Measurements from ENCODE around the gene LHFPL5.
A peak's percentile ranks its signal among the peaks of the same experiment; 100 is the strongest.

LHFPL5 gene

DNA sequence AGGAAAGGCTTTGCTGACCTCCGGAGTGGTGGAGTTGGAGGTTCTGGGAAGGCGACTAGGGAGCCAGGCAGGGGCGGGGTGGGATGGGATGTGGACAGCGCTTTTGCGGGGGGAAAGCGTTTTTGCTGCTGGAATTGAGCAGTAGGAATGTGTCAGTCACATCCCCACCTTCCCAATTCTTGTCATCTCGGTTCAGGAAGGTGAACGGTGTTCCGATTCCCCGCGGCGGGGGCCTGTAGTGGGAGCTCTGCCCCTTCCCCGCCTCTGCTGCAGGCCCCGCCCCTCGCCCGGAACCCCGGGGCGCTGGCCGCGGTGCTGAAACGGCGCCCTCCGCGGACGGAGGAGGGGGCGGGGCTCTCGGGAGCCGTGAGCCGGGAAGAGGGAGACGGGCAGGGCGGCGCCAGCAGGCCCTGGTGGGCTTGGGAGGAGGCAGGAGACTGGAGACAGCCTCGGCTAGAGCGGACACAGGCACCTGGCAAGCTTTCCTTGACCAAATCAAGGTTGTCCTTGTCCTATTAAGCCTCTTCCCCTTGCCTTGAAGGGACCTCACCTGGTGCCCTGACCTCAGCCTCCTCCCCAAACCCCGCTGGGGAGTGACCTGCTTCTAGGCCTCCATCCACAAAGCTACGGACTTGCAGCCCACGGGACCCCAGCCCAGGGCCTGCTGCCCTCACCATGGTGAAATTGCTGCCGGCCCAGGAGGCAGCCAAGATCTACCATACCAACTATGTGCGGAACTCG is at the start of gene LHFPL5:
TSS of gene LHFPL5 (plus strand) at position 357 of the 741 bp plus-strand sequence. CDS start at position 676, 319 bp downstream.
- peak in 2 of 3 experiments; percentile 15 to 19 for DNase-seq (ENCODE audit: low read depth in 2 of 3, low spot score in 2 of 3)

DNA sequence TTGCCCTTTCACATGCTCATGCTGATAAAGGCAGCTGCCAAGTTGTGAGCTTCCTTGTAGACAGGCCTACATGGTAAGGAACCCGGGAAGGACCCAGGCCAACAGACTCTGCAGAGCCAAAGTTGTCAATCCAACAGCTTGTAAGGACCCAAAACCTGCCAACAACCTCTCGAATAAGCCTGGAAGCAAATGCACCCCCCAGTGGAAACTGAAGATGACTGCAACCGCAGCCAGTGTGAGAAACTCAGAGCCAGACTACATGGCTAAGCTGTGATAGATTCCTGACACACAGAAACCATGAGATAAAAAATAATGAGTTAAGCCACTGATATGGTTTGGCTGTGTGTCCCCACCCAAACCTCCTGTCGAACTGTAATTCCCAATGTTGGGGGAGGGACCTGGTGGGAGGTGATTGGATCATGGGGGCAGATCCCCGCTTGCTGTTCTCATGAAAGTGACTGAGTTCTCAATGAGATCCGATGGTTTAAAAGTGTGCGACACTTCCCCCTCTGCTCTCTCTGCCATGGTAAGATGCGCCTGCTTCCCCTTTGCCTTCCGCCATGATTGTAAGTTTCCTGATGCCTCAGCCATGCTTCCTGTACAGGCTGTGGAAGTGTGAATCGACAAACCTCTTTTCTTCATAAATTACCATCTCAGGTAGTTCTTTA is 47.6 kb upstream of the LHFPL5 start:
- DNase-seq (ENCODE audit: low read depth in 2 of 3, low spot score in 2 of 3) = no peak

DNA sequence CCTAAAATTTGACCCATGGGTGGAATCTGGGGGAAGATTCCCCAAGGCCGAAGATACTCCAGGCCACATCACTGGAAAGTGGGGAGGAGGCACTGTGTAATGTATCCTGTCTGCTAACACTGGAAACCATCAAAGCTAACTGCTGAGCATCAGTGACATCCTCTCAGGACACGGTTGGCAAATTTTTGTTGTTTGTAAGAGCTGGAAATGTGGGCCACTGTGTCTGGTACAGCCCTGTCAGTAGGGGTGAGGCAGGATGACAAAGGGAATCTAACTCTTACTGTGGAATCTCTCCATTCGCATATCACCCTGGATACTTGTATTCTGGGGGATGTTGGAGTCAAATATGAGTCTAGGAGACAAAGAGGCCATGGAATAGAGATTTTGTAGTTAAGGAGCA is 45.7 kb upstream of the LHFPL5 start:
- DNase-seq (ENCODE audit: low read depth in 2 of 3, low spot score in 2 of 3) = no peak

DNA sequence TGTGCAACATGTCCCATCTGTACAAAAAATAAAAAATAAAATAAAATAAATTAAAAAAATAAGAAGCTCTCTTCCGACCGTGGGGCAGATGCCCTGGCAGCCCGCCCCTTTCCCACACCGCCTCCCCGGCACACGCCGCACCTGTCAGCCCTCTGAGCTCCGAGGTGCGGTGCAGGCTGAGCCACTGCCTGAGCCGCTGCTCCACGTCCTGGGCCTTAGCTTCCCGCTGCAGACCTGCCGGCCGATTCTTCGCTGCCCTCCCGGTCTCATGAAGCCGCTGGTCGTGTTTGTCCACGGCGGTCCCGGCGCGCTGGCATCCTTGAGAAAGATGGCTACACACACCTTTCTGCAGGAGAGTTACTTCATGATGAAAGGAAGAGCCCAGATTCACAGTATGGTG is 39.4 kb upstream of the LHFPL5 start:
- no peak for DNase-seq (ENCODE audit: low read depth in 2 of 3, low spot score in 2 of 3)

DNA sequence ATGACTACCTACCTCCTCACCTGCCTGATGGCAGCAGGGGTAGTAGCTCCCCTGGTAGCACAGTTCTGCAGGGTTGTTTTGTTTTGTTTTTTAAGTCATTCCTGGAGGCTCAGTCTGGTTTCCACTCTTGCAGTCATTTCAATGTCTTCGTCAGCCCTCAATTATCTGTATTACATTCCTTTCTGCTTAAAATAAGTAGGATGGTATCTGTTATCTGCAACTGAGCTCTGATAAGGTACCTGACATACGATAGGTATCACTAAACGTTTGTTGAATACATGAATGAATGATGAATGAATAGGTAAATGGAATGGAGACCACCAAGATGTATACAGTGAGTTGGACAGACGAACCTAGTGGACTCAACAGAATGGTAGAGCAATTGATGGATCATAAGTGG is 35.9 kb upstream of the LHFPL5 start:
- no peak for DNase-seq (ENCODE audit: low read depth in 2 of 3, low spot score in 2 of 3)

DNA sequence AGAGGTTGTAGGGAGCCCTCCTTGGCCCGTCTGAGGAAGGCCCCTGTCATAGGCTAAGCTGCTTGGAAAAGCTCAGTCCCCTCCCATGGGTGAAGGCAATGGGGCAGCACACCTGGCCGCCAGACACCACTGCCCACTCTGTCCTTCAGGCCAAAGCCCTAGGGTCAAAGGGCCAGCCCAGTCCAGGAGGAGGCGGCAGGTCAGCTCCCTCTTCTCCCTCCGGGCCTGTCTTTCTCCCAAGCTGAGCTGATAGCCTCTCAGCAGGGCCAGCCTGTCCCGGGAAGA is 33.9 kb upstream of the LHFPL5 start:
- no peak for DNase-seq (ENCODE audit: low read depth in 2 of 3, low spot score in 2 of 3)

DNA sequence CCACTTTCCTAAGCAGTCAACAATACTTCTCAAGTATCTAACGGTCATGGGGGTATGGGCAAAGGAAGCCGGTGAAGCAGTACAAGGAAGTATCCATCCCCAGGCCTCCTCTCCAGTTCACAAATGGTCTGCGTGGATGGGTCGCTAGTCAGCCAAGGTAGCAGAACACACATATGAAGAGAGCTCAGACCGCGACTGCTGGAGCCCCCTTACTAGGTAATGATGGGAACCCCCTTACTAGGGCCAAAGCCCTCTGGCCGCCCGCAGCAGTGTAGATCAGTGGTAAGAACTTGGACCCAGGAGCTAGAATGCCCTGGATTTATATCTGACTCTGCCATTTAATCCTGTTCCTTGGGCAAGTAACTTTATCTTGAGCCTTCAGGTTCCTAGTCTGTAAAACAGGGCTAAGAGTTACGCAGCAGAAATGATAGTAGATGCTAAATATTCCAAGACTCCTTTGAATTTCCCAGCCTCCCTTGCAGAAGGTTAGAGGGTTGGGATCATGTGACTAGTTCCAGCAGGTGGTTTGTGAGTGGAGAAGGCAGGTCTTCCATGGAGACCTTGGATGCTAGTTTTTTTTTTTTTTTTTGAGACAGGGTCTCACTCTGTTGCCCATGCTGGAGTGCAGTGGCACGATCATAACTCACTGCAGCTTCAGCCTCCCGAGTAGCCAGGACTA is 30.9 kb upstream of the LHFPL5 start:
- no peak for DNase-seq (ENCODE audit: low read depth in 2 of 3, low spot score in 2 of 3)

DNA sequence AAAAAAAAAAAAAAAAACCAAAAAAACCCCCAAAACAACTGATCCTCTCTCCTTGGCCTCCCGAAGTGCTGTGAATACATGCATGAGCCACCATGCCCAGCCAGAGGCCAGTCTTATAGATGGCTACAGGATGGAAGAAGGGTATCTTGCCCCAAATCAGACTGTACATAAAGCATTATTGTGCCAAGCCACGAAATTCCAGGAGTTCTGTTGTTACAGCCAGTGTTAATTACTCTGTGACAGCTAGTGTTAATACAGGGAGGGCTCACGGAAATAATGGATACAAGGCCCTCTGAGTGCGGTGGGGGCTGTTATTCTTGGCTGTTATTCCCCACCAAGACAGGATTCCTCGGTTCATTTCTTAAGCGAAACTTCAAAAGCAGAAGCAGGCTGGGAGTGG is 30.1 kb upstream of the LHFPL5 start:
- no peak for DNase-seq (ENCODE audit: low read depth in 2 of 3, low spot score in 2 of 3)

DNA sequence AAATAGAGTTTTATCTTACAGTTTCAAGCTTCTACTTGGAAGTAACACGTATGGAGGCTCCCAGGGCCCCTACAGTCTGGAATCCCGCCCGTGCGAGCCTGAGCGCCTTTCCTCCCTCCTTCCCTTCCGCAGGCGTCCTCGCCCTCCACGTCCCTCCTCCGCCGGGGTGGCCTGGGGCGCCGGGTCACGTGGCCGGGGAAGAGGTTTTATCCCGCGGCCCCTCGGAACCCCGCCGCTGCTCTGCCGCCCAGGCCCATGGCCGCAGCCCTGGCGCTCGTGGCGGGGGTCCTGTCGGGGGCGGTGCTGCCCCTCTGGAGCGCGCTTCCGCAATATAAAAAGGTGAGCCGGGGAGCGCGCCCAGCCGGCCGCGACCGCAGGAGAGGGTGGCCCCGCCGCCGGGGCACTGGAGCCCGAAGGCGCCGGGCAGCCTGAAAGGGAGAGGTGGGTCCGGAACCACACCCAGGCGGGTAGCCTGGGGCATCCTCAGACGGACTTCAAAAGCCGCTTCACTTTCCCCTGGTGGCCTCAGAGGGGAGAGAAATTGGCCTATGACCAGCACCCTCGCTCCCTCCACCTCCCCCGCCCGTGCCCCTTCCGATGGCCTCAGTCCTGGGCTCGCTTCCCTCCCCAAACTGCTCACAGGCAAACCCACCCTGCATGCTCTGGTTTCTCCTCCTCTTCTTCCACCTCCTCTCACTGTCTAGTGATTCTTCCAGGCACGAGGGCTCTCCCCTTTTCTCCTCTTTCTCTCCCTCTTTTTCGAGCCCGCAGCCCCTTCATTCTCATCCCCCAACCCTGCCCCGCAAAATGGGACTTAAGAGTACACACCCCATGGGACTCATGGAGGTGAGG is 28.6 kb upstream of the LHFPL5 start, which contains the start of gene CLPSL2:
TSS of gene CLPSL2 (plus strand) at position 235 of the 852 bp plus-strand sequence. CDS start at position 256, 21 bp downstream.
- DNase-seq (ENCODE audit: low read depth in 2 of 3, low spot score in 2 of 3) = no peak

DNA sequence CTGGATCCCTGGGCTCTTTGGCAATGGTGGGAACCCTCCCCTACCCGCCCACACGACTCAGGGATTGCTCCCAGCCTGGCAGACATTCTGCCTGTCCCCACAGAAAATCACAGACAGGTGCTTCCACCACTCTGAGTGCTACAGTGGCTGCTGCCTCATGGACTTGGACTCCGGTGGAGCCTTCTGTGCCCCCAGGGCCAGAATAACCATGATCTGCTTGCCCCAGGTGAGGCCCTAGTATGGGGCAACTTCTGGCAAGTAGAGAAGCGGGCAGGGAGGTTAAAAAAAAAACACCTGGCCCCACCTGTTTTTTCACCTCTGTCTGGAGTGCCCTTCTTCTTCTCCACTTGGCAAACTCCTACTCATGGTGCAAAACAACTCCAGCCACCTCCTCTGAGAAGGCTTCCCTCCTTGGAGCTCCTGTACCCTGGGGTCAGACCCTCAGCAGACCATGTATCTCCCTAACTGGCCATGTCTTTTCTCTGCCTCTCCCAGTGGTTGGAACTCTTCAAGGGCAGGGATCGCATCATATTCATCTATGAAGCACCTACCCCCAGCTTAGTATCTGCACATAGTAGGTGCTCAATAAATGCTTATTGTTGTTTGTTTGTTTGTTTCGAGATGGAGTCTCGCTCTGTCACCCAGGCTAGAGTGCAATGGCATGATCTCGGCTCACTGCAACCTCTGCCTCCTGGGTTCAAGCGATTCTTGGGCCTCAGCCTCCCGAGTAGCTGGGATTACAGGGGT is 27.6 kb upstream of the LHFPL5 start:
- DNase-seq (ENCODE audit: low read depth in 2 of 3, low spot score in 2 of 3) = no peak

DNA sequence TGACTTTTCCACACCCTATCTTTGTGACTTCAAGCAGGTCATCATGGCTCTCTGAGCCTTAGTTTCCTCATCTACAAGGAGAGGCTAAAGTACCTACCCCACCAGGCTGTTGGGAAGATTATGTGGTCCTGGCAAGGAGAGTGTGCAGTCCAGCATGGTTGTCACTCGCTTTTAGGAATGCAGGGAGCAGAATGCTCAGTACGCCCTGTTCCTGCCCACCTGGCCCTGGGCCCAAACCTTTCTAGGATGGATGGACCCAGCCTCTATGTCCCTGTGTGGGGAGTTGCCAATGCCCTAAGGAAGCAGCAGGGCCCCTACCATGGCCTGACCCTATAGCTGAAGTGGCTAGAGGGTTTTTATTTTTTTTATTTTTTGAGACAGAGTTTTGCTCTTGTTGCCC is 26.7 kb upstream of the LHFPL5 start:
- no peak for DNase-seq (ENCODE audit: low read depth in 2 of 3, low spot score in 2 of 3)

DNA sequence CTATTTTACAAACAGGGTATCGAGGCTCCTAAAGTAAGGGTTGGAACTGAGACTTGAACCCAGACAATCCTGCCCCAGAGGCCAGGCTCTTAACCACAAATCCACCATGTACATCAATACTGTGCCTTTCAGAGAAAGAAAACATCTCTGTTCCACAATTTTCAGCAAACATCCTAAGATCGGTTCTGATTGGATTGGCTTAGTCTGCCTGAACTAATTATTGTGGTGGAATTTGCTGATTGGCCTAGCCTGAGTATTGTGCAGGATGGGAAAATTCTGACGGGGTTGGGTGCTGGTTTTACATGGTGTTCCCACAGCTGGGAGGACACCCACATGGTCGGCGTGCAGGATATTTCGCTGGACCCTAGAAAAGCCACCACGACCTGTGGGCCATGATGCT is 24.4 kb upstream of the LHFPL5 start, which contains the start of gene CLPSL1:
TSS of gene CLPSL1 (plus strand) at position 301 of the 400 bp plus-strand sequence. CDS start at position 393, 92 bp downstream.
- no peak for DNase-seq (ENCODE audit: low read depth in 2 of 3, low spot score in 2 of 3)

DNA sequence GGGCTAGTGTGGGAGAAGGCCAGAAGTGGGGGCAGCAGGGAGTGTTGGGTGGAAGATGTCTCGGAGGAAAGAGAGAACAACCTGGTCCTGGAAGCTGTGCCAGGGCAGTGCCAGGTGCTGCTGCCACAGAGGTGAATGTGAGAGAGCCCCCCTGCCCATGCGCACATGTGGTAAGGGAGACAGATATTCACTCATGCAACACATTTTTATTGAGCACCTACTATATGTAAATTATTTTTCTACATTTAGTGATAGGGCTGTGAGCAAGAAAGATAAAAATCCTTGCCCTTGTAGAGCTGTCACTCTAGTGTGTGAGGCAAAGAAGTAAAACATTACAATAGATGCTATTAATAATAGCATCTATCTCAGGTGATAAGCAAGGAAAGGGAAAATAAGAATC is 23.9 kb upstream of the LHFPL5 start:
- DNase-seq (ENCODE audit: low read depth in 2 of 3, low spot score in 2 of 3) = no peak

DNA sequence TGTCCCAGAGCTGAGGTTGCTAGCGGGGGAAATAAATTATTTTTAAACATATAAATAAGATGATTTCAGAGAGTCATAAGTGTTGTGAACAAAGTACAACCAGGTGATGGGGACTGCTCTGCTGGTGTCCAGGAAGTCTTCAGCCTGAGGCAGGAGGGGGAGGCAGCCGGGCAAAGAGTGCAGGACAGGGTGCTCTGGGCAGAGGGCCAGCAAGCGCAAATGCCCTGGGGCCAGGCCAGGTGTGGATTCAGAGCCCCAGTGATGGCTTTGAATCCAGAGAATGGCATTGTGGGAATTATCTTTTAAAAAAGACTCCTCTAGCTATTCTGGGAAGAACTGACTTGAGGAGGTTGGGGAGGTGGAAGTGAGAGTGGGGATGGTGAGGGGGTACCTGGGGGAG is 22.7 kb upstream of the LHFPL5 start:
- DNase-seq (ENCODE audit: low read depth in 2 of 3, low spot score in 2 of 3) = no peak

DNA sequence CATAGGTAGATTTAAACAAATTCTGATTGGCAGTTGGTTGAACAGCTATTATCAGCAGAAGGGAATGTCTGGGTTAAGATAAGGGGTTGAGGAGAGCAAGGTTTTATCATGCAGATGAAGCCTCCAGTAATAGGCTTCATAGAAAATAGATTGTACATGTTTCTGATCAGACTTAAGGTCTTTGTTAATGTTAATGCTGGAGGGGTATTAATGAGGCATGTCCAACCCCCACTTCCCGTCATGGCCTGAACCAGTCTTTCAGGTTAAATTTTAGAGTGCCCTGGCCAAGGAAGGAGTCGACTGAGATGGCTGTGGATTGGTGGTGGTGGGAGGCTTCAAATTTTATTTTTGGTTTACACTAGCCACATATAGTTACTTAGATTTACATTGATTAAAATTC is 21.0 kb upstream of the LHFPL5 start:
- no peak for DNase-seq (ENCODE audit: low read depth in 2 of 3, low spot score in 2 of 3)

DNA sequence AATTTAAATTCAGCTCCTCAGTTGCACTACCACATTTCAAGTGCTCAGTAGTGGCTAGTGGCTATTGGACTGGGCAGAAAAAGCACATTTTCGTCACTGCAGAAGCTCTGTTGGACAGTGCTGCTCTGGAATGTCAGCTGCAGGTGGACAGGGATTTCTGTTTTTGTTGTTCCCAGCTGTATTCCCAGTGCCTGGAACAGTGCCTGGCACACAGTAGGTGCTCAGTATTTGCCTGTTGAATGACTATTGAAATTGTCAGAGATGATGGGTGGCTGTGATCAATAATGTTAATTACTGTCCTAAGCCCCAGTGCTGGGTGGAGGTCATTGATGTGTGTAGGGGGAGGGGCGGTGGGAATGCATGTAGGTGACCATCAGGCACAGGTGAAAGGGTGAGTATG is 18.9 kb upstream of the LHFPL5 start:
- DNase-seq (ENCODE audit: low read depth in 2 of 3, low spot score in 2 of 3) = no peak

DNA sequence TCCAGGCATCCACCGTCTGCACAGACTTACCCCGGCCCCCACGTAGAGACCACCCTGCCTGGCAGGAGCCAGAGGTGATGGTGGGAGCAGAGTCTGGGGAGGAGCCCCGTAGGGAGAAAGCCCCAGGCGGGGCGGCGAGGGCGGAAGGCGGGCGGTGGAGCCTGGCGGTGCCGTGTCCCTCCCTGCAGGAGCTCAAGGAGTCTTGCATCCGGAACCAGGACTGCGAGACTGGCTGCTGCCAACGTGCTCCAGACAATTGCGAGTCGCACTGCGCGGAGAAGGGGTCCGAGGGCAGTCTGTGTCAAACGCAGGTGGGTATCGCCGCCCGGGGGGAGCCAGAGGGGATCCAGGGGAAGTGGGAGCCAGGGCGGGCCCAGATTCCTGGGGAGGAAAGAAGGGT is 18.3 kb upstream of the LHFPL5 start:
- DNase-seq (ENCODE audit: low read depth in 2 of 3, low spot score in 2 of 3) = no peak

DNA sequence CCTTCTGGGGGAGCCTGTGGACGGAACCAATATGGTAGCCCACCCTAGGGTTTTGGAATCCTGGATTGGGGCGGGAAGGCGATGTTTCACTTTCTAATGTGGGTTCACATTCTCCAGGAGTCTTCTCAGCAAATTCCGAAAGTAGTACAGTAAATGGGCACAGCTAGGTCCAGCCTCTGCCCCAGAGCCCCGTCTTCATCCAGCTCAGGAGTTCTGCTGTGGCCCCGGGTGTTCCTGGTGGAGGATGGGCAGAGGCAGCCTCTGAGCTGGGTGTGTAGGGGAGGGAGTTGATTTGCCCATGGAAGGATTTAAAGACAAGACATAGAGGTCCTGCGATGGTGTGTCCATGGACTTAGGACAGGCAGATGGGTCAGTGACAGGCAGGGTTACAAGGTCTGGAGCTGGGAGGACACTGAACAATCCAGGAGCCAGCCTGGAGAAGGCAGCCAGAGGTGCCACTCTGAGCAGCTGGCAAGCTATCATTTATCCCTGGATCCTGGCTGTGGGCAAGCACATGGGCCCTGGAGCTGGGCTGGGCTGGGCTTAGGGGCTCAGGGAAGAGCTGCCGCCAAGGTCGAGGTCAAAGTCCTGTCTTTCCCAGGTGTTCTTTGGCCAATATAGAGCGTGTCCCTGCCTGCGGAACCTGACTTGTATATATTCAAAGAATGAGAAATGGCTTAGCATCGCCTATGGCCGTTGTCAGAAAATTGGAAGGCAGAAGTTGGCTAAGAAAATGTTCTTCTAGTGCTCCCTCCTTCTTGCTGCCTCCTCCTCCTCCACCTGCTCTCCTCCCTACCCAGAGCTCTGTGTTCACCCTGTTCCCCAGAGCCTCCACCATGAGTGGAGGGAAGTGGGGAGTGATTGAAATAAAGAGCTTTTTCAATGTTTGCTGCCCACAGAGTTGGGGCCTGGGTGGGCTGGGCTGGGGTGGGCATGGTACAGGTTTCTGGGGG is 17.6 kb upstream of the LHFPL5 start:
- no peak for DNase-seq (ENCODE audit: low read depth in 2 of 3, low spot score in 2 of 3)

DNA sequence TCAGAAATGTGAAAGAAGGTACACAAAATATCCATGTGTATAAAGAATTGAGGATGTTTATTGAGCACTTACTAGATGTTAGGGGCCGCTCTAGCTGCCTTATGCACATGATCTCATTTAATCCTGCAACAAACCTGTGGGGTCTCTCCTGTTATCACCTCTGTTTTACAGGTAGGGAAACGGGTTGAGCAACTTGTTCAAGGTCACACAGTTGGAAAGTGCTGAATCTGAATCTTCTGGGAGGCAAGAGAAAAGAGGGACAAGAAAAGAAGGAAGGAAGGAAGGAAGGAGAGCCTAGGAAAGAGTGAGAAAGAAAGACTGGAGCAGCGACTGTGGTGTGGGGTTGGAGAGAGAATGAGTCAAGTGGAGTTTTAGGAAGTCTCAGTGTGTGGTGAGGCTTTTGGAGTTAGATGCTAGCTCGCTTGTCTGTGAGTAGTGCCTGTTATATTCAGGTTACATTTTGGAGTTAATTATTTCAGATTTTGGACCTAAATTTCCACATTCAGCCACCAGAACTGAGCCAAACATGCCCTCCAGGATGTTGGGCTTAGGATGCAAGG is 16.6 kb upstream of the LHFPL5 start:
- no peak for DNase-seq (ENCODE audit: low read depth in 2 of 3, low spot score in 2 of 3)
